Activated naive CD8-positive, alpha-beta T cell treated with anti-CD3 and anti-CD28 coated beads for 36 hours (primary cell): Measurements from ENCODE around the gene ZDHHC19. TPM values are rescaled to one million over a fixed set of nuclear protein-coding genes. Genes with fewer than 3 reads are reported as not detected.
A peak's percentile ranks its signal among the peaks of the same experiment; 100 is the strongest.
"Not testable (repeated sequence)": the region's sequence is repeated elsewhere in the genome, so short reads cannot be mapped to it uniquely, and the experiment has no call there.

ENCODE experiments used
- DNase-seq: peaks from one replicate; pipeline ENCODE4 v3.0.0; 2021
- H3K27ac Mint-ChIP-seq: one replicate; pipeline ENCODE4 v1.8.0; 2022; ENCODE audit warnings: mild to moderate bottlenecking, moderate library complexity, mixed read lengths
- H3K27me3 Mint-ChIP-seq: one replicate; pipeline ENCODE4 v1.8.0; 2022; ENCODE audit warnings: mild to moderate bottlenecking, mixed read lengths
- H3K36me3 Mint-ChIP-seq: one replicate; pipeline ENCODE4 v1.8.0; 2021; ENCODE audit warnings: mild to moderate bottlenecking, mixed read lengths
- H3K4me1 Mint-ChIP-seq: one replicate; pipeline ENCODE4 v1.8.0; 2021; ENCODE audit warnings: mixed read lengths
- H3K4me3 Mint-ChIP-seq: one replicate; pipeline ENCODE4 v1.8.0; 2022; ENCODE audit warnings: mild to moderate bottlenecking, moderate library complexity, mixed read lengths
- H3K9me3 Mint-ChIP-seq: one replicate; pipeline ENCODE4 v1.8.0; 2022; ENCODE audit warnings: mixed read lengths
- total RNA-seq, 2 experiments: library from RNA; stranded (reverse); gene quantifications; one replicate each; pipeline ENCODE4 v1.2.3, GENCODE V29; 2021

The ZDHHC19 gene
- total RNA-seq, 2 experiments from 2014 or later, result not detected

DNA sequence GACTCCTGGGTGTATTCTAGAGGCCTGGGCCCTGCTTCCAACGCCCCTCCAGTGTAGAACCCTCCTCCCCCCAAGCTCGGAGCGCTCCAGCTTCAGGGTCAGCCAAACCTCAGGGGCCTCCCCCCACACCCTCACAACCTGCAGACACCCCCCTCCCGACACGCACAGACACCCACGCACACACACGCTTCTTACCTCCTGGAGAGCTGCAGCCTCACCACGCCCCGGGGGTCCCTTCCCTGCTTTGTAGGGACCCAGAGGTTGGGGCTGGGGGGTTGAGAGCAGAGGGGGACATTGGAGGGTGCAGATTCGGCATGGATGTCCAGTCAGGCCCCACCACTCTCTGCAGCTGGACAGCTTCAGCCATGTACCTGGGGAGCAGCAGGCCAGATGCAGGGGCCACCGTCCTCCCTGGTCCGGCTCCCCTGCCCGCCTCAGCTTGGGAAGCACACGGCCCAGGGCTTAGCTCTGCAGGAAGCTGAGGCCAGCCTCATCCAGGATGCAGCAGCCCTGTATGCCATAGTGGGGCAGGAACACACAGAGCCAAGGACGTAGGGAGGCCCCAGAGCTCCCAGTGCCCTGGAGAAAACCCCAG is 13.0 kb downstream of the ZDHHC19 start:
- no peak overlapping the region for H3K27ac Mint-ChIP-seq
- no peaks in the 10 kb centered on the region for H3K9me3 Mint-ChIP-seq
- peaks cover 11% of the 10 kb centered on the region for H3K4me1 Mint-ChIP-seq
- no peak overlapping the region for H3K4me3 Mint-ChIP-seq
- no peaks in the 10 kb centered on the region for H3K36me3 Mint-ChIP-seq
- no peak for DNase-seq
- no peaks in the 10 kb centered on the region for H3K27me3 Mint-ChIP-seq

GRCh38 chr3:196197524-196197923 is 13.7 kb downstream of the ZDHHC19 start:
- no peak overlapping the region for H3K27ac Mint-ChIP-seq
- peaks cover 18% of the 10 kb centered on the region for H3K4me1 Mint-ChIP-seq
- no peak overlapping the region for H3K4me3 Mint-ChIP-seq
- H3K36me3 Mint-ChIP-seq, result no peaks in the 10 kb centered on the region
- no peak for DNase-seq
- no peaks in the 10 kb centered on the region for H3K9me3 Mint-ChIP-seq
- no peaks in the 10 kb centered on the region for H3K27me3 Mint-ChIP-seq

DNA sequence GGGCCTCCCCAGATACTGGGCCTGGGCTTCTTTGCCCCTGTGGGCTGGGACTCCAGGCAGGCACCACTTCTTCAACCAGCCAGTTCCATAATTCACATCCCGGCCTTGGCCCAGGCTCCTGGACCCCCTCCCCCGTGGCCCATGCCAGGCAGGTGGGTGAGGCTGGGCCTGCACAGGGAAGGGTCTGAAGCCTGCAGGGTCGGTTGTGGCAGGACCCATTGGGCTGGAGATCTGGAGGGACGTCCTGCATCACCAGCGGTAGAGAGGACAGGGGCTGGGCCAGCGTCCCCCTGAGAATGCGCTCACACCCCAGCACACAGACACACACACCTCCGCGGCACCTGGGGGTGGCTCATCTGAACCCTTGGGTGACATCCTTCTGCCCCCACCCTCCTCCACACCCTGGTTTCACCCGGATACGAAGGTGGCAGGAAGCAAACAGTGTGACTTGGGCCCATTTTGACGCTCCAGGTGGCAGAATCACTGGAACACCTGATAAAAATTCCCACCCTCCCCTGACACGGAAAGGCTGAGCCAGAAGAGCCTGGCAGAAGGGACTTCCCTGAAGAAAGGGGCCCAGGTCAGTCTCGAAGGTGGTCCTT is 15.4 kb downstream of the ZDHHC19 start:
- Mint-ChIP-seq H3K4me3 (no peak overlapping the region), H3K27me3 (no peaks in the 10 kb centered on the region), H3K36me3 (no peaks in the 10 kb centered on the region), H3K4me1 (peaks cover 29% of the 10 kb centered on the region), H3K9me3 (no peaks in the 10 kb centered on the region), H3K27ac (no peak overlapping the region)
- DNase-seq, result no peak

- H3K27ac Mint-ChIP-seq, result no peak overlapping the region
- H3K9me3 Mint-ChIP-seq, result no peaks in the 10 kb centered on the region
- no peaks in the 10 kb centered on the region for H3K27me3 Mint-ChIP-seq
- peaks cover 33% of the 10 kb centered on the region for H3K4me1 Mint-ChIP-seq
- no peak overlapping the region for H3K4me3 Mint-ChIP-seq
- no peaks in the 10 kb centered on the region for H3K36me3 Mint-ChIP-seq
- DNase-seq, result no peak
These were observed 16.7 kb downstream of the ZDHHC19 start for GRCh38 chr3:196194542-196194915.

DNA sequence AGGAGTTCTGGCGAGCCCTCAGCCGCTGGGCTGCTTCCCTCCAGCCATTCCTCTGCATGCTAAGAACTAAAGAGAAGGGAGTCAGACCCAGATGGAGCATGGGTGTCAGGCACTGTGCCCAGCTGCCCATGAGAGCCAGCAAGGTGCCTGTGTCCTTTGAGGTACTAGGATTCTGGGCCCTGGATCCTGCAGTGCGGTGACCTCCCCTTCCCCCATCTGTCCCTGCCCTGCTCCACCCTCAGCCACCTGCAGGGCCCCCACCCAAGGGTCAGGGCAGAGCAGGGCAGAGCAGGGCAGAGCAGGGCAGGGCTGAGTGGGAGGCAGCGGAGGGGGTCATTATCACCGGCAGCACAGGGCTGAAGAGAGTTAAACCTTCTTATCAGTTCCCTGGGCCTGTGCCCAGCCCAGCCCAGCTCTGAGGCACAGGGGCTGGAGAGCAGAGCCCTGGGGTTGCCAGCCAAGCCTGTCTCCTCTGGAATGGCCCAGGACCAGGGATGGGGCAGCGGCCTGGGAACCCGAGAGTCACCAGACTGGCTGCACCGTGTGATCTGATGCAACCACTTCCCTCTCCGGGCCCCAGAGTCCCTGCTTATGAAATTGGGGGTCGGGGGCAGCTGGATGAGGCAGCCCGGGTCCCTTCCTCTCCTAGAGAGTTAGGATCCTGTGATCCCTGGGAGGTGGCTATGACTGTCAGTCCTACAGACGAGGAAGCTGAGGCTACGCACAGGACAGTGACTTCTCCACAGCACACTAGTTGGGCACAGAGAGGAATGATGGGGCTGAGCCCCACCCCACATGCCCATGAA is 17.3 kb downstream of the ZDHHC19 start:
- DNase-seq, result no peak
- Mint-ChIP-seq H3K4me1 (peaks cover 33% of the 10 kb centered on the region), H3K27ac (peak overlapping the region; percentile 87), H3K36me3 (no peaks in the 10 kb centered on the region), H3K27me3 (no peaks in the 10 kb centered on the region), H3K4me3 (no peak overlapping the region), H3K9me3 (no peaks in the 10 kb centered on the region)

- H3K36me3 Mint-ChIP-seq, result no peaks in the 10 kb centered on the region
- H3K27me3 Mint-ChIP-seq, result no peaks in the 10 kb centered on the region
- no peak overlapping the region for H3K4me3 Mint-ChIP-seq
- H3K4me1 Mint-ChIP-seq, result peaks cover 33% of the 10 kb centered on the region
- no peak for DNase-seq
- H3K27ac Mint-ChIP-seq, result peak overlapping the region; percentile 87
- H3K9me3 Mint-ChIP-seq, result no peaks in the 10 kb centered on the region
These were observed 18.0 kb downstream of the ZDHHC19 start for GRCh38 chr3:196193133-196193735.

GRCh38 chr3:196192524-196193051 is 18.6 kb downstream of the ZDHHC19 start:
- Mint-ChIP-seq H3K27ac (peak overlapping the region; percentile 87), H3K36me3 (no peaks in the 10 kb centered on the region), H3K9me3 (no peaks in the 10 kb centered on the region), H3K27me3 (no peaks in the 10 kb centered on the region), H3K4me3 (peak overlapping the region; percentile 40), H3K4me1 (peaks cover 30% of the 10 kb centered on the region)
- DNase-seq, result no peak

DNA sequence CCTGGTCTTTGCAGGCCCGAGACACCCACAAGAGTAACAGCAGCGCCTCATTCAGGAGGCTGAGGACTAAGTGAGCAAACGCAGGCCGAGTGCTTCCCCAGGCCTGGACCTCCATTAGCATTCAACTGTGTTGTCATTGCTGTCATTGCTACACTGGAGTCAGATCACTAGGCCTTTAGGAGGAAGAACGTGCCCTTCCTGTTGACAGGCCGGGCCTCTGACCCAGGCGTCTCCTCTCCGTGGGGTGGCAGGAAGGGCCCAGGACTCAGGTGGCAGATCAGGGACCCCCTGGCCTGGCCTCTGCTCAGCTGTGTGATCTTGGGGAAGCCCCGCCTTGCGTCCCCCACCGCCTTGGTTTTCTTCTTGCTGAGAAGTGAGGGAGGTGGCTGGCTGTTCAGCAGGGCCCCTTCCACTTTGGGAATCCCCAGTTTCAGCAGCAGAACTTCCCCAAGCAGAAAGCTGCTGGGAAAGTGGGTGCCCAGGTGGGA is 19.1 kb downstream of the ZDHHC19 start:
- peak overlapping the region; percentile 40 for H3K4me3 Mint-ChIP-seq
- peak; percentile 62 for DNase-seq
- H3K4me1 Mint-ChIP-seq, result peaks cover 32% of the 10 kb centered on the region
- H3K36me3 Mint-ChIP-seq, result no peaks in the 10 kb centered on the region
- H3K9me3 Mint-ChIP-seq, result no peaks in the 10 kb centered on the region
- peak overlapping the region; percentile 87 for H3K27ac Mint-ChIP-seq
- H3K27me3 Mint-ChIP-seq, result no peaks in the 10 kb centered on the region

DNA sequence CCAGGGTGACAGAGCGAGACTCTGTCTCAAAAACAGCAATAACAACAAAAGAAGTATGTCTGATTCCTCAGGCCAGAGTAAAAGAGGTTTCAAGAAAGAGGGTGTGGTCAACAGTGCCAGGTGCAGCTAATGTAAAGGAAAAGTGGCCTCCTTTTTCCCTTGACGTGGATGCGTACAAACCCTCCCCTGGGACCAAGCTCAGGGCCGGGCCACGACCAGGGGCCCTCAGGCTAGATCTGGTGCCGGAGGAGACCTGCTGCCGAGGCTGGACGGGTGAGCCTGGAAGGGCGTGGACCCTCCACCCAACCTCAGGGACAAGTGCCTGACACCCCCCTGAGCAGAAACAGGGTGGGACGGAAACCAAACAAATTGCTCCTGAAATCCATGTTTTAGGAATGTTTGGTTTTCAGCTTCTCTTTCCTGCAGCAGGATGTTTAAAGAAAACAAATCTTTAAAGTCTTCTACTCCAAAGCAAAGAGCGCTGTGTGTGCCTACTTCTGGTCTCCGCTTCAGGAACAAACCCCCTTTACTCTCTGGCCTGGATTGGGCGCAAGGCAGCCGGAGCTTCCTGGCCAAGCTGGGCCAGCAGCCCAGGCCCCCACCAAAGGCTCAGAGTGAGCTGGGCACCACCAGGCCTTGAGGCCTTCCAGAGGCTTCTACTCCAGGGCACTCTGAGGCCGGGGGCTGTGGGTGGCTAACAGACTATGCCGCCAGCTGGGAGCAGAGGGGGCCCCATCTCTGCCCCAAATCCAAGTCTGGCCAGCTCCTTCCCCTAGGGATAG is 21.4 kb downstream of the ZDHHC19 start:
- Mint-ChIP-seq H3K27ac (no peak overlapping the region), H3K4me1 (peaks cover 39% of the 10 kb centered on the region), H3K36me3 (no peaks in the 10 kb centered on the region), H3K4me3 (no peak overlapping the region), H3K9me3 (no peaks in the 10 kb centered on the region), H3K27me3 (no peaks in the 10 kb centered on the region)
- DNase-seq, result no peak

GRCh38 chr3:196186651-196187573 is 24.3 kb downstream of the ZDHHC19 start:
- peak overlapping the region; percentile 51 for H3K27ac Mint-ChIP-seq
- H3K9me3 Mint-ChIP-seq, result no peaks in the 10 kb centered on the region
- H3K4me3 Mint-ChIP-seq, result no peak overlapping the region
- no peaks in the 10 kb centered on the region for H3K36me3 Mint-ChIP-seq
- DNase-seq, result no peak
- H3K4me1 Mint-ChIP-seq, result peaks cover 39% of the 10 kb centered on the region
- H3K27me3 Mint-ChIP-seq, result no peaks in the 10 kb centered on the region

DNA sequence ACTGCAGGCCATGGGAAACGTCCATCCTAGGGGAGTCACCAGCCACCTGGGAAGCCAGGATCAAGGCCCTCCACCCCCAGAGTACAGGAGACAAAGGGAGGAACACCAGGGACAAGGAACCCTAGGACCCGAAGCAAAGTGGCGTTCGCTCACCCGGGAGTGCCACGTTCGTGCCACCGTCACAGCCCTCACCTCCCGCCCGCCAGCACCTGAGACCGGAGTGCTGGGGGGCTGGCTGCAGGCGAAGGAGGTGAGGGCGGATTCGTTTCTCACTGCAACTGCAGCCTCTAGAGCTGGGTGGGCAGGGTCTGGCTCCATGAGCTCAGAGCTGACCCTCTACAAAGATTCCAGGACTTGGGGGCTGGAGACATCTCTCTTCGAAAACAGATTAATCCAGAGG is 26.3 kb downstream of the ZDHHC19 start:
- Mint-ChIP-seq H3K4me3 (no peak overlapping the region), H3K4me1 (peaks cover 44% of the 10 kb centered on the region), H3K27ac (no peak overlapping the region), H3K36me3 (no peaks in the 10 kb centered on the region), H3K27me3 (no peaks in the 10 kb centered on the region), H3K9me3 (no peaks in the 10 kb centered on the region)
- no peak for DNase-seq

DNA sequence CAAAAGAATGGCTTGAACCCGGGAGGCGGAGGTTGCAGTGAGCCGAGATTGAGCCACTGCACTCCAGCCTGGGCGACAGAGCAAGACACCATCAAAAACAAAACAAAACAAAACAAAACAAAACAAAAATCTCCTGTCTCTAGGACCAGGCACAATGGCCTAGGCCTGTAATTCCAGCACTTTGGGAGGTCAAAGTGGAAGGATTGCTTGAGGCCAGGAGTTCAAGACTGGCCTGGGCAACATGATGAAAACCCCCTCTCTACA is 27.1 kb downstream of the ZDHHC19 start:
- H3K27me3 Mint-ChIP-seq, H3K27ac Mint-ChIP-seq, H3K36me3 Mint-ChIP-seq, H3K4me3 Mint-ChIP-seq, H3K9me3 Mint-ChIP-seq, DNase-seq: not testable (repeated sequence)
- H3K4me1 Mint-ChIP-seq, result peaks cover 52% of the 10 kb centered on the region

DNA sequence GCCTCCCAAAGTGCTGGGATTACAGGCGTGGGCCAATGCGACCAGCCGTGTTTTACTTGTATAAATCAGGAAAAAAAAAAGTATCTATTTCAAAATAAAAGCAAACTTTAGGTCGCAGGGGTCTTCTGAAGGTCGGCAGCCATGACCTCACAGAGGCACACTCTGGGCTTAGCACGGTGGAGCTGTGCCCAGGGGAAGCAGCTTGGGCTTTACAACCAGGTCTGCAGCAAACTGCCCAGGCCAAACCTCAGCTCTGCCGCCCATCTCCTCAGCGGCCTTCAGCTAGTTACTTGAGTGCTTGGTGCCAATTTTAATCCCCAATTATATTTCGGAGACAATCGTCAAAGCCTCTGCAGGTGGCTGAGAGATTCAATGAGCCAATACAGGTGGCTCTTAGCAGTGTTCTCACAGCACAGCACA is 30.1 kb downstream of the ZDHHC19 start:
- no peaks in the 10 kb centered on the region for H3K36me3 Mint-ChIP-seq
- peaks cover 46% of the 10 kb centered on the region for H3K4me1 Mint-ChIP-seq
- H3K27me3 Mint-ChIP-seq, result no peaks in the 10 kb centered on the region
- no peak for DNase-seq
- peak overlapping the region; percentile 99 for H3K27ac Mint-ChIP-seq
- H3K9me3 Mint-ChIP-seq, result no peaks in the 10 kb centered on the region
- H3K4me3 Mint-ChIP-seq, result no peak overlapping the region

- Mint-ChIP-seq H3K9me3 (no peaks in the 10 kb centered on the region), H3K36me3 (no peaks in the 10 kb centered on the region), H3K27me3 (no peaks in the 10 kb centered on the region), H3K4me3 (peak overlapping the region; percentile 71), H3K27ac (peak overlapping the region; percentile 99), H3K4me1 (peaks cover 46% of the 10 kb centered on the region)
- no peak for DNase-seq
These were observed 30.9 kb downstream of the ZDHHC19 start for GRCh38 chr3:196180346-196180745.
